ENCODE results near the gene CREB1.
"Not testable (repeated sequence)": the region's sequence is repeated elsewhere in the genome, so short reads cannot be mapped to it uniquely, and the experiment has no call there.

Gene CREB1
- total RNA-seq, result 72.4 to 114 (median 88.0) reads per million in 4 donors

DNA sequence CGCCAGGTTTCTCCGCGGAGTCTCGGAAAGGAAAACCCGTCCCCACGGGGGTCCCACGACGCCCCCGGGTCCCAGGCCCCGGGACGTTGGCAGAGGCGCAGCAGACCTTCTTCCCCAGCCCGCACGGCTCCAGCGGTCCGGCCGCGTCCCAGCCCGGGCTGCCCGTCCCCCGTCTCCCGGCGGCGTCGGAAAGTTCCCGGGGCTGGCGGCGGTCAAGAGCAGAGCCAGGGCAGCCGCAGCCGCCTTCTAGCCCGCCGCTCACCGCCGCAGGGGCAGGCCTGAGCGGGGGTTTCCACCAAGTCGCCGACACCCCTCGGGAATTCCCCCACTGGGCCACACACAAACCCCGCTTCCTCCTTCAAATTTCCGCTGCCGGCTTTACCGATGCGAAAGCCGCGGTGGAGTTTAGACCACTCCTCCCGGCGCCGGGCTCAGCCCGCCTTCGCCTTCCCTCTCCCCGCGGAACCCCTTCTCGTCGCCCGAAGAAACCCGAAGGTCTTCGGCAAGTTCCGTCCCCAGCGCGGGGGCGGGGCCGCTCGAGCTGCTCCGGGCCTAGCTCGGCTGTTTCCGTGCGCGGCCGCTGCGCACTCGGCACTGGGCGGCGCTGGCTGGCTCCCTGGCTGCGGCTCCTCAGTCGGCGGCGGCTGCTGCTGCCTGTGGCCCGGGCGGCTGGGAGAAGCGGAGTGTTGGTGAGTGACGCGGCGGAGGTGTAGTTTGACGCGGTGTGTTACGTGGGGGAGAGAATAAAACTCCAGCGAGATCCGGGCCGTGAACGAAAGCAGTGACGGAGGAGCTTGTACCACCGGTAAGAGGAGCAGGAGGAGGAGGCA, at the start of gene CREB1:
Gene CREB1, plus strand, starts transcription at position 633 of the 830 bp plus-strand sequence. CDS start 25,674 bp downstream, outside the sequence.
- DNase-seq, result peak; percentile 99

DNA sequence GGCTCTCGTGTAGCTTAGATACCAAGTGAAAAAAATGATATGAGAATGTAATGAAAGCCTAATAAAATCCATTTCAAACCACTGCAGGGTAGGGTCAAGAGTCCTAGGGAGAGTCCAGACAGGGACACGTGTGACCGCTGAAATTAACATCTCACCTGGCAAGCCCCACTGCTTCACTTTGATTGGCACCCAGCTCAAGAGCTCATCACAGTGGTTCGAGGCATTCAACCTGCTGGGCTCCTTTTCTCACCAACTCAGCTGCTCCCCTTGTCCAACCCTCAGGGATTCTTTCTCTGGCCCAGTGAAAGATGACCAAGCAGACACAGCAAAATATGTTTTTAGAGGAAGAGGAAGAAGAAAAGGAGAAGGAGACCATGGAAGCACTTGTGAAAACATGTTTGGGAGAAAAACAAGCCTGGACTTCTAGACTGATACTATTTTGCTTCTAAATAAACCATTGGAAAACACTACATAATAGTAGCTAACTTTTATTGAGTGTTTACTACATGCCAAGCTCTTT, 49.2 kb upstream of the CREB1 start:
- no peak for DNase-seq

DNA sequence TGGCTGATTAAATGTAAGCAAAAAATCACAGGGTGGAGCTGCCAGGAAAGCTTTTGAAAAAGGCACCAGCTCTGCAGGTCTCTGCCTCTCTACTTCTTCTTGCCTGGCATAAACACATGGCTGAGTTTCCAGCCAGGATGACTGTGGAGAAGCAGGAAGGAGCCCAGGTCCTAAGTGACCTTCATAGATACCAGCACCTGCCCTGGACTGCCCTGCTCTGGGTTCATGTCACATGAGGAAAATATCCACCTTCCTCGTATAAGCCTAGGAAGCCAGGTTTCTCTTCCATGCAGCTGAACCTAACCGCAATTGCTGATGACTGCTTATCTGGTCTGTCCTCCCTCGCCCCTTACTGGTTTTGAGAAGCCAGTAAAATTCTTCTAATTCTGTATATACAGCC, 47.8 kb upstream of the CREB1 start:
- DNase-seq, result no peak

DNA sequence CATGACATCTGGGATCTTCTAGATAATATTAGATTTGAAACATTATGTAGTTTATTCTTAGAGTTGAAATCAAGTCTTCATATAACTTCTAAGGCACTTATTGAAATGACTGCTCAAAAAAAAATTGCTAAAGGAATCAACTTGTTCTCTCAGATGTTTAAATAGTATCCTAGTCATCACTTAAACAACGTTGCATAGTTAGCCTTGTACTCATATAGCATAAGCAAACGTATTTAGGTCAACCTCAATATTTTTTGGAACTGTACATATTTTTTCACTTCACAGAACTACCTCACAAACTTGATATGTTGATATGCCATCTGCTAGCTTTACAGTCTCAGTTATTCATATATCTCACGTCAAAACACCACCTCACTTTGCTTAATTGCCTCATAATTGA, 47.1 kb upstream of the CREB1 start:
- no peak for DNase-seq

DNA sequence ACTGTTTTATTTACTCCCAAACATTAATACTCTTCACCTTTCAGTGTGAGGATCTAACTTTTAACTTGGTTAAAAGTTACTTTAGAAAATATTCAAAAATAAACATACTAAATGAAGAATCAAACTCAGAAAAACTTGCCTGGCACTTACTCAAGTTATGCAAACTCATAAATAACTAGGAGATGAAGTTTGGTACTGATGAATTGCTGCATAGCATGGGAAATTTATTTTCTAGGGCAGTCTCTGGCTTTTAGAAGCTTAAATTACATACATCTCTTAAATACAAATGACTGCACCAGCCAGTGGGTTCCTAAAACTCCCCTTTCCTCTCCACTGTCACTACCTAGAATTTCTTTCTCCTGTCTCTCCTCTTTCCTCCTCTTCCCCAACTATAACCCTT, 46.7 kb upstream of the CREB1 start:
- no peak for DNase-seq

DNA sequence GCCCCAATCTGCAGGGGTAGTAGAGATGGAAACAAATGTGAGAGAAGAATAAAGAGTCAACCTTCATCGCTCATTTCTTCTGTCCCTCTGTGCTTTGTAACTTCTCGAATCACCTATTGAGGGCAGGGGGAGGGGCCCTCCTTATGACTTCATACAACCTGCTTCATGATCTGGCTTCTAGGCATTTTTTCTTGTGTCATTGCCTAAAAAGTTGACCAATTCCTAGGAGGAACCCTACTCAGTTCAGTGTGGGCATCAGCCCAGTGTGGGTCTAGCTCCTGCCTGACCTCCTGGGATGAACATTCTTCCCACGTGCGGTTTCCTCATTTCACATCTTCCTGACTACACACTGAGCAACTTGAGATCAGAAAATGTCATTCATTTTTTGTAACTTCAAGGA, 46.3 kb upstream of the CREB1 start:
- no peak for DNase-seq

DNA sequence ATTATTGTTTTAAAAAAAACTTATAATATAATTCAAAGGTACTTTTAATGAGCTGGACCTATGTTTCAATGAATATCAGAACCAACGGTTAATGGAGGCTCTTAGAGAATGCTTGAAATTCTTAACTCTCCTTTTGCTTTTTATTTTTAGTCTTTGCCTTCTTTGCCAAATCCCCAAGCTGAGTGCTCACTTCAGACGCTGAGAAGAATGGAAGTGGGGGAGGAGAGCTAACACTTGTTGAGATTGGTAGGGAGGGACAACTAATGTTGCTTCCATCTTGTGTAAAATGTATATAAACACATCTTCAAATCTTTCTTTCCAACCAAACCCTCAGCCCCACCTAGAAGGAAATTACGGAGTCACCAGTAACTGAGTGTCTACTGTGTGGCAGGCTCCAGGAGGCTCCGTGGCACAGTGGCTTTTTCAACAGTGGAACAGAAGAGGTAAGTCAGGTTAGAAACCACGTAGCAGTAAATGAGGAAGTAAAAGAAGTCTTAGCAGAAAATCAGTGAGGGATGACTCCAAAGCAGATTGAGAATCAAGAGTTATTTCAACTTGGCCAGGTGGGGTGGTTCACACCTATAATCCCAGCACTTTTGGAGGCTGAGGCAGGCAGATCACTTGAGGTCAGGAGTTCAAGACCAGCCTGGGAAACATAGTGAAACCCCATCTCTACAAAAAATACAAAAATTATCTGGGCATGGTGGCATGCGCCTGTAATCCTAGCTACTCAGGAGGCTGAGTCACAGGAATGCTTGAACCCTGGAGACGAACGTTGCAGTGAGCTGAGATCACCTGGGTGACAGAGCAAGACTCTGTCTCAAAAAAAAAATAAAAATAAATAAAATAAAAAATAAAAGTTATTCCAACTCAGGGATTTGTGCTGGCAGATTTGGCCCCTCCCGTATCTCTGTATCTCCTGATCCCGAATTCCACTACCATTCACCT, 45.0 kb upstream of the CREB1 start:
- no peak for DNase-seq

DNA sequence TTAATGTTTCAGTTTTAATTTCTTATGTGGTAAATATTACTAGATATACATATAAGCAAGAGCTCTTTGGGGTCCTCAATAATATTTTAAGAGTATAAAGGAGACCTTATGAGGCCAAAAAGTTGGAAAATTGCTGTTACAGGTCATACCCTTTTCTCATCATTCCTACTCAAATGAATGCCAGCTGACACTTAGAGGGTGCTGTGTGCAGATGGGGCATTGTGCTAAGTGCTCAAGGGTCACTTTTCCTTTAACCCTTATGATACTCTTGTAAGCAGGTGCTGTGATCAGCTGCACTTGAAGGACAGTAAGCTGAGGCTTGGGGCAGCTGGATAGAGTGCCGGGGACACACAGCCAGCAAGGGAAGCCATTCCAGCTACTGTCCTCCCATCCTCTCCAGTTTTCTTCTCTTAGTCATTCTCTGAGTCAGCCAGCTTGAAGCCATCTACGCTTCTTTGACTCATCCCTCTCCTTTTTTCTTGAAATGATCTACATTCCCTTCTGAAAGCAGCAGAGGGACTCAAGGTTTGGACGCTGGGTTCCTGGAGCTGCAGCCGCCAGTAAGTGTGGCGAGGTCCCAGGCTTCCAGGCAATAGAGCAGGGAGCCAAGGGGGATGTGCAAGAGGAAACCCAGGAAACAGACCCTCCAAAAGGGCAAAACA, 42.0 kb upstream of the CREB1 start:
- no peak for DNase-seq

DNA sequence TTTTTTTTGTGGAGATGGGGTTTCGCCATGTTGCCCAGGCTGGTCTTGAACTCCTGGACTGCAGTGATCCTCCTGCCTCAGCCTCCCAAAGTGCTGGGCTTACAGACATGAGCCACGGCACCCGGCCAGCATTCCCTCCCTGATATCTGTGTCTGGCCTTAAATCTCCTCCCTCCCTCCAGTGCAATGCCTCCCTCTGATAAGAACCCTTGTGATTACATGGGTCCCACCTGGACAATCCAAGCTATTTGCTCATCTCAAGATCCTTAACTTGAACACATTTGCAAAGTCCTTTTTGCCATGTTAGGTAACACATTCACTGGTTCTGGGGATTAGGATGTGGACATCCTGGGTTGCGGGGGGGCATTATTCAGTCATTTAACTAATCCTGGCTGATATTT, 40.5 kb upstream of the CREB1 start:
- no peak for DNase-seq

DNA sequence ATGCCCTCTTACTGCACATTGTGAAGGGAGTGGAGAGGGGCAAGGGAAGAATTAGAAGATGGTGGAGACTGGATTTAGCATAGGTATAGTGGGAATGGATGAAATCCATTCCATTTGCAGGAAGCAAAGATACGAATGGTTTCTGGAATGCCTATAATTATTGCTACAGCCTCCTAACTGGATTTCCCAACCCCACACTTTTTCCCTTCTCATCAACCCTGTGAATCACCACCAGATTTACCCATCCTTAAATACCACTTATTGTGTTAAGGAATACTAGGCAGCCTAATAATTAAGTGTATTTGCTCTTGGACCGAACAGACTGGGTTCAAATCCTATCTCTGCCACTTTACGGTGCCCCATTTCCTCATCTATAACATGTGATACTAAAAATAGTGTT, 39.3 kb upstream of the CREB1 start:
- DNase-seq, result no peak

DNA sequence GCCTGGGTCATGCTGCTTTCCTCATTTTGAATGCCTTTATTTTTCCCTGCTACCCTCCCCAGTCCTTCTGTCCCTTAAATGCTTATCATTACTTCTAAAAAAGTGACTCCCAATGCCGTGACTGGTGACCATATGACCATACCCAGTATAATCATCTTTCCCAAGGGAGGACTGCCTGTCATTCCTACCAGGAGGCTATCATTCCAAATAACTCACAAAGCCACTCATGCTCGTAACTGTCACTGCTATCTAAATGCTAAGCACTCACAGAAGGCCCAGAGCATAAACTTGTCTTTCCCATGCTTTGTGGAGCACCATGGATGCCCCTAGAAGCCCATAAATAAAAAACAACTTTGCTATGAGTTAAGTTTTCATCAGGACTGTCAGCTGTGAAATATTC, 38.7 kb upstream of the CREB1 start:
- no peak for DNase-seq

DNA sequence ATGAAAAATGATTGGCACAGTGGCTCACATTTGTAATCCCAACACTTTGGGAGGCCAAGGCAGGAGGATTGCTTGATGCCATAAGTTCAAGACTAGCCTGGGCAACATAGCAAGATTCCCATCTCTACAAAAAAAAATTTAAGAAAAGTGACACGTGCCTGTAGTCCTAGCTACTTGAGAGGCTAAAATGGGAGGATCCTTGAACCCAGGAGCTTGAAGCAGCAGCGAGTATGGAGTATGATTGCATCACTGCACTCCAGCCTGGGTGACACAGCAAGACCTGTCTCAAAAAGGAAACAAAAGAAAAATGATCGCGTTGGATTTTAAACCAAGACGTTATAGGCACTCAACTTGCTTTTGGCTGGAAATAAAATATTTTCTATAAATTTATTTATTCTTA, 37.8 kb upstream of the CREB1 start:
- DNase-seq, result no peak

DNA sequence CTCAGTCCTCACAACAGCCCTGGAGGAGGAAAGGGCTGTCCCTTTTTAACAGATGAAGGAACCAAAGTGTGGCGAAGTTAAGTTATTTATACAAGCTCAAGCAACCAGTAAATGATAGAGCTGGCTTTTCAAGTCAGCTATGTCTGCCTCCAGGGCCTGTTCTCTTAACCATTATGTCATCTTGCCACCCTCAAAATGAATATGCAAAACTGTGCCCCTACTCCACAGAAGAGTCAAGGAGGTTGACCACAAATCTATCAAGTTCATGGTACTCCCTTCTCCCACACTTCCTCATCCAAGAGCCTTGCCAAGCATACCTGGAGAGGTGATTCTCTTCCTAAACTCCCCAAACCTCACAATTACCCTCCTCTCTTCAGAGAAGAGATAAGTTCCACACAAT, 37.3 kb upstream of the CREB1 start:
- DNase-seq, result no peak

DNA sequence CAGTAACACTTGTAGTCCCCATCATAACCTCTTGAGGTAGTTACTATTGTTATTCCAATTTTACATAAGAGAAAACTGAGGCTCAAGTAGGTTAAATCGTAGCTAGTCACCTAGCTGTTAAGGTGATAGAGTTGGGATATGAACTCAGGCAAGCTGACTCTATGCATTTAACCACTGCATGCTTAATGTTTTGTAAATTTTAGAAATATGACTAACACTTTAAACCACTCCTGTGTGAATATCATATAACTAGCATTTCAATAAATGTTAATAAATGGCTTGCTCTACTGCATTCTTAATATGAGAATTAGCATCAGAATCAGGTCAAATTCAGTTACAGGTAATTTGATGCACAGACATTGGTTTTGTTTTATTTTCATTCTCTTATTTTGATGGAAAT, 35.6 kb upstream of the CREB1 start:
- DNase-seq, result no peak

DNA sequence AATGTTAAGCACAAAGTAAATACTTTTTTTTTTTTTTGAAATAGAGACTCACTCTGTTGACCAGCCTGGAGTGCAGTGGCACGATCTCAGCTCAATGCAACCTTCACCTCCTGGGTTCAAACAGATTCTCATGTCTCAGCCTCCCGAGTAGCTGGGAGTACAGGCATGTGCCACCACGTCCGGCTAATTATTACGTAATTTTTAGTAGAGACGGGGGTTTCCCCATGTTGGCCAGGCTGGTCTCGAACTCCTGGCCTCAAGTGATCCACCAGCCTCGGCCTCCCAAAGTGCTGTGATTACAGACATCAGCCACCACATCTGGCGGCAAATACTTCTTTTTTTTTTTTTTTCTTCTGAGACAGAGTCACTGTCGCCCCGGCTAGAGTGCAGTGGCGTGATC, 32.8 kb upstream of the CREB1 start:
- not testable (repeated sequence) for DNase-seq

DNA sequence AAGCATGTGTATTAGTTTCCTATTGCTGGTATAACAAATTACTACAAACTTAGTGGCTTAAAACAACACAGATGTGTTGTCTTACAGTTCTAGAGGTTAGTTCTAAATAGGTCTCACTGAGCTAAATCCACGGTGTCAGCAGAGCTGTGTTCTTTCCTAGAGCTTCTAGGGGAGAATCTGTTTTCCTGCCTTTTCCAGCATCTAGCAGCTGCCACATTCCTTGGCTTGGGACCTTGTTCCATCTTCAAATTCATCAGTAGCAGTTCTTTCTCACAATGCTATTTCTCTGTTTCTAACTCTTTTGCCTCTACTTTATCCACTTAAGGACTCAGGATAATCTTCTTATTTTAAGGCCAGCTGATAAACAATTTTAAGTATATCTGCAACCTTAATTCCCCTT, 32.2 kb upstream of the CREB1 start:
- DNase-seq, result no peak

DNA sequence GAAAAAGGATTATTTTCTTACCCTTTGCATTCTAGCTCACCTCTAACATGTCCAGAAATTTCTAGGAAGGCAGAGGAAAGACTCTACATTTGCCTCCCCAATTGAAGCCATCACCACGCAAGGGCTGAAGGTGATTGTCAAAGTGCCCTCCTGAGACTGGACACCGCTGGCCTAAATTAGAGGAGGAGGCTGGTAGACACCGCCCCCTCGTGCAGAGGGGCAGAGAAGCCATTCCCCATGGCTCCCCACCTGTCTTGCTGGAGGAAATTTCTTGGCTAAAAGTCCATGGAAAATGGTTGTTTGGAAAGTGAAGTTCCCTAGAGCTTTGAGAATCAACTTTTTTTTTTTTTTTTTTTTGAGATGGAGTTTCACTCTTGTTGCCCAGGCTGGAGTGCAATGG, 31.3 kb upstream of the CREB1 start:
- DNase-seq, result no peak

DNA sequence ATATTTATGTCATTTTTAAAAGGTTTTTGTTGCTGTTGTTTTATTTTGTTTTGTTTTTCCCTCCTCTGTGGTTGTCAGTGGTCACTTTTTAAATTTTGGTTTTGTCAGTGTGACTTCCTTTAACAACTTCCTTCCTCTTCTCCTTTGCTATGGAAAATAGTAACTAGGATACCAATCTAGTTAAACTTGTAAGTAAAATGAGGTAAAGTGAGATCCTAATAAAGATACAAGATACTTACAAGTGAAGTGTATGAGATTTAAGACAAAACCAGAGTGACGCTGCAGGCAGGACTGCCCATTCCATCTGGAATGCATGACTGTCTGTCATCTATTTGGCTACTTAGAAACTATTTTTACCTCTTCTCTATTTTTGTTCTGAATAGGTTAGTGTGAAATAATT, 30.6 kb upstream of the CREB1 start:
- DNase-seq, result no peak

DNA sequence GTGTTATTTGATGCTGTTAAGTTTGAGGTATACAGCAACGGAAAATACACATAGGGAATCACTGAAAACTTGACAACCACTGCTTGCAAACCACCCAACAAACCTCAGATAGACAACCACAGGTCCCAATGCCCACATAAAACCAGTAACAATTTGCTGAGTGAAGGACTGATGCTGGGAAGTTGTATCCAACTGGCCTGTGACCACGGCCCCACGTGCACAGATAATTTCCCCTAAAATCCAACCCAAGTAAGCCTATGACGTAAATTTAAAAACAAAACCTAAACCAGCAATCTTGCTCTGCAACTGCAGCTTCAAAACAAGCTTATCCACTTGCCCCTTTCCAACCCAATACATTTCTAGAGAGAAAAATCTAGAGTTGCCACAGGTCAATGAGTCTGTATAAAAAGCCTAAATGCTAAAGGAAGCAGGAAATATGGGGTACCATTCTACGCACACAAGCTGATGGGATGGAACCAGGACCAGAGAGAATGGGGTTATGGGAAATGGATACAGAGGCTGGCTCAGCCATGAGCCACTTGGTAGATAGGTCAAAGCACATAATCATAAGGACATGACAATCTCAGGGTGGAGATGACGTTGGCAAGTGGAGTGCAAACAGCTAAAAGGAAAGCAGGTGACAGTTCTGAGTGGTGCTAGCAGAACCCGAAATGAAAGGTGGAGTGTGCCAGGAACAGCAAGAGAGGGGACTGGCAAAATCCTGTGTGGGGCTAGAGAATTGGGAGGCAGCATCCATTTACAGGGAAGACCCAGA, 27.8 kb upstream of the CREB1 start:
- DNase-seq, result no peak

DNA sequence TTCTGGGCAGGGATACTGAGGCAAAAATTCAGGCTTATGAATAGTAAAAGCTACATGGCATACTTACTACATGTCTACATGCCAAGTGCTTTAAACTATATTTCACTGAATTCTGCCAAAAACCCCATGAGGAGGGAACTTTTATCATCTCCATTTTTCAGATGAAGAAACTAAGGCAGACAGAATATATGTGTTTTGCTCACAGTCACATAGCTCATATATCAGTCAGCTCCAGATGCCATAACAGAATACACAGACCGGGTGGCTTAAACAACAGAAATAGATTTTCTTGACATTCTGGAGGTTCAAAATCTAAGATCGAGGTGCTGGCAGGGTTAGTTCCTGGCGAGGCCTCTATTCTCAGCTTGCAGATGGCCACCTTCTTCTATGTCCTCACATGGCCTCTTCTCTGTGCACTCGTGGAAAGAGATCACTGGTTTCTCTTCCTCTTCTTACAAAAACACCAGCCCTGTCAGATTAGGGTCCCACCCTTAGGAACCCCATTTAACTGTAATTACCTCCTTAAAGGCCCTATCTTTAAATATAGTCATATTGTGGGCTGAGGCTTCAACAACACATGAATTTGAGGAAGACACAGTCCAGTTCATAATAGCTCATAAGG, 27.1 kb upstream of the CREB1 start:
- no peak for DNase-seq

DNA sequence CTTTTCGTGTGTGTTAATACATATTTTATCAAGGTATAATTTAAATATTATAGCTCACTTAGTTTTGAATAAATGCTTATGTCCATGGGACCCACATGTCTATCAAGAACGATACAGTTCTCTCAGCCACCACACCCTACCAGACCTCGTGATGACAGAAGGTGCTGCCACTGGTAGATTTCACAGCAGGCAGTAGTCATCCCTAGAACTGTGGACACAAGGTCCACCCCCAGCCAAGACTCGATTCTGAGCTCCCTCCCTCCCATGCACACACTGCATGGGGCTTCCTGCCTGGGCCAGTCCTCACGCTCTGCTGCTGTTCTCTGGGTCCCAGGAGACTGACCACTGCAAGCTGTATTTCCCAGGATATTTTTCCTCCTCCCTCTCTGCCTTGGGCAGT, 26.5 kb upstream of the CREB1 start:
- peak in 1 of 5 donors; percentile 24 for DNase-seq
